Effector CD4-positive, alpha-beta T cell (primary cell): ENCODE measurements around the gene ANKS1A.

Experiments used
- DNase-seq: peaks from one replicate; pipeline ENCODE4 v3.0.0-alpha.2; 2020

Gene ANKS1A

GRCh38 chr6:35026434-35027222, 137.6 kb downstream of the ANKS1A start:
- no peak for DNase-seq

- DNase-seq, result no peak
Measured at GRCh38 chr6:35027807-35028206, 138.8 kb downstream of the ANKS1A start.

GRCh38 chr6:35028781-35029769, 140.0 kb downstream of the ANKS1A start:
- no peak for DNase-seq

- DNase-seq, result no peak
Measured at GRCh38 chr6:35030099-35030498, 141.0 kb downstream of the ANKS1A start.

- no peak for DNase-seq
Measured at GRCh38 chr6:35031611-35032529, 142.8 kb downstream of the ANKS1A start.

- no peak for DNase-seq
Measured at GRCh38 chr6:35033683-35034082, 144.6 kb downstream of the ANKS1A start.

GRCh38 chr6:35034411-35035191, 145.5 kb downstream of the ANKS1A start:
- DNase-seq, result no peak

GRCh38 chr6:35035481-35036030, 146.5 kb downstream of the ANKS1A start:
- DNase-seq, result no peak

- no peak for DNase-seq
Measured at GRCh38 chr6:35036059-35036827, 147.2 kb downstream of the ANKS1A start.

GRCh38 chr6:35036828-35037663, 148.0 kb downstream of the ANKS1A start:
- DNase-seq, result no peak

GRCh38 chr6:35037664-35038038, 148.6 kb downstream of the ANKS1A start:
- no peak for DNase-seq

- DNase-seq, result no peak
Measured at GRCh38 chr6:35038076-35038475, 149.0 kb downstream of the ANKS1A start.

- no peak for DNase-seq
Measured at GRCh38 chr6:35040398-35040797, 151.3 kb downstream of the ANKS1A start.

- no peak for DNase-seq
Measured at GRCh38 chr6:35041086-35041861, 152.2 kb downstream of the ANKS1A start.

GRCh38 chr6:35042031-35042815, 153.2 kb downstream of the ANKS1A start:
- no peak for DNase-seq

- no peak for DNase-seq
Measured at GRCh38 chr6:35043381-35044130, 154.5 kb downstream of the ANKS1A start.

GRCh38 chr6:35044145-35044745, 155.2 kb downstream of the ANKS1A start:
- DNase-seq, result no peak
